Activated gamma-delta T cell treated with Interleukin-2 at 50 U/mL for 16 hours (primary cell): ENCODE data around the gene TBX1.

Experiments used
- DNase-seq: peaks from one replicate; pipeline ENCODE4 v3.0.0-alpha.2; 2020

The TBX1 gene

GRCh38 chr22:19738664-19739447, 21.7 kb upstream of the TBX1 start:
- no peak for DNase-seq

- DNase-seq, result no peak
These were observed 21.1 kb upstream of the TBX1 start for GRCh38 chr22:19739448-19739895.

DNA sequence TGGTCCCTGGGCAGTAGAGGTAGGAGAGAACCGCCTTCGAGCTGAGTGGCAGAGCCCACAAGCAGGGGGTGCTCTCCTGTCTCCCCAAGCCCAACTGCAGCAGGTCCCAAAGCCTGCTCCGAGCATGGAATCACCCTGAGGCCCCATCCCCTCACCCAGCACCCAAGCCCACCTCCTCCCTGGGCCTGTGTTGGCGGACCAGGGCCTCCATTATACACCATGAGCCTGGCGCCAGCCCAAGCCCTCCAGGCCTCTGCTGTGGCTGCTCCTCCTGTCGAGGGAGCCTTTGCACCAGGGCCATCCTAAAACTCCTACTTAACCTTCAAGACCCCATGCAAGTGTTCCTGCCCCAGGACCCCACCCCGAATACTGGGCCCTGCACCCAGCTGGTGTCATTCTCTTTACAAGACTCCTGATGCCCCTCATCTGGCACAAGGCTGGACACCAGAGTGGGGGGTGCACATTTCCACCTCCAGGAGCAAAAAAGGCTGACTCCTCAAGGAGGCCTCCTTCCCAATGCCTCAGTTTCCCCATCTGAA, 20.6 kb upstream of the TBX1 start:
- DNase-seq, result no peak

DNA sequence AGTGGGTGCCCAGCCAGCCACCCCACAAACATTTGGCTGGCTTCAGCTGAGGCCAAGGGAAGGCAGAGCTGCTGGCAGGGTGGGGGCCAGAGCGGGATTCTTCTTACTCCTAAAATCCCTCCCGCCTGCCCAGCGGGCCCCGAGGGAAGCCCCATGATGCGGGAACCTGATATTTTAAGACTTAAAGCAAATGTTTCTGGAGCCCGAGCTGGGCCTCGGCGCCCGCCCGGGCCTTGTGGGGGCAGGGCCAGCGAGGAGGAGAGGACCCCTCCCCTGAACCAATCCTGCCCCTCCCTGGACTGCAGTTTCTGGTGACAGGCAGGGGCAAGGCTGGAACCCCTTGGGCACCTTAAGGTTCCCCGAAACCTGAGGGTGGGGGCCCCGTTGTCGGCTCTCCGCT, 20.0 kb upstream of the TBX1 start:
- no peak for DNase-seq

DNA sequence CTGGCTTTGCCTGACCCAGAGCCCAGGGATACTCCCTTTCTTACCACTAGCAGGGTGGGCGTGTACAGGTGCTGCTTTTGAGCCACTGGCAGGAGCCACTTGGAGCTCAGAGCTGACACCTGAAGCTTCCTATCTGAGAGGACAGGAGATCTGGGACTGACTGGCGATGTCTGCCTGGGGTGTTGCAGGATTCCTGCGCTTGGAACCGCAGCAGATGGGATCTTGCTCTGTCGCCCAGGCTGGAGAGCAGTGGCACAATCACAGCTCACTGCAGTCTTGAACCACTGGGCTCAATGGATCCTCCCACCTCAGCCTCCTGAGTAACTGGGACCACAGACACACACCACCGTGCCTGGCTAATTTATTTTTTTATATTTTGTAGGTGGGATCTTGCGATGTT, 19.5 kb upstream of the TBX1 start:
- DNase-seq, result no peak

DNA sequence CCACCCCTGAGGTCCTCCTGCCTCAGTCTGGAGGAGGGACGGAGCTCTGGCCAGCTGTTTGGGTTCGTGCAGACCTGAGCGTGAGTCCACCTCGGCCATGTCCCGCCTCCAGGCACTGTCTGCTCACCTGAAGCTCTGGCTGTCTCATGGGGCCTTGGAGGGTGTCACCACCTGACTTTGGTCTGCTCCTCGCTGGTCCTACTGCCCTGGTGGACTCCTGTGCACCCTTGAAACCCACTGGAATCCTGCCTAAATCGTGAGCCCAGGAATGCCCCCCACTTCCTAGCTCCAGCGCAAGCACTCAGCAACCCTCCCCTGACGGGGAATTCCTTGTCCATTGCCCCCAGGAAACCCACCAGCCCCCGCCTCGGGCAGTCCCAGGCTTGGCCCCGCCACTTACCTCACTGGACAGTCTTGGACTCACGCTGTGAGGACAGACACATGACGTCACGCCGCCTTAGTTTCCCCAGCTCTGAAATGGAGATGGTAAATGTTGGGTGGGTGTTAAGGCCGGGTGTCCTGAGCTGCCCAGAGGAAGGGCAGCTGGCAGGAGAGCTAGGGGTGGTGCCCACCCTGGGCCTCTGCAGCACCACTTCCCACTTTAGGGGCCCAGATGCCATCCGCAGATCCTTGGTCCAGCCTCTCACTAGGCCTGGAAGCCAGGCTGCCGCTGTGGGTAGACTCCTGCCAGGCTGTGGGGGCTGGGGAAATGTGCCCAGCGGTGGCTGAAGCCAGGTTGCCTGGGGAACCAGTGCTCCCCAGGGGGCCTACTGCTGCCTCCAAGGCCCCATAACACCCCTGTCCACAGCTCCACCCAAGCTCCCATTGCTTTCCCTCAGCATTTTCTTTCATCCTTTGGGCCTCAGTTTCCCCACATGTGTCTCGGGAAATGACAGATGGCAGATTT, 18.2 kb upstream of the TBX1 start:
- no peak for DNase-seq

GRCh38 chr22:19743081-19743480, 17.5 kb upstream of the TBX1 start:
- DNase-seq, result no peak

GRCh38 chr22:19743651-19744050, 16.9 kb upstream of the TBX1 start:
- DNase-seq, result no peak

DNA sequence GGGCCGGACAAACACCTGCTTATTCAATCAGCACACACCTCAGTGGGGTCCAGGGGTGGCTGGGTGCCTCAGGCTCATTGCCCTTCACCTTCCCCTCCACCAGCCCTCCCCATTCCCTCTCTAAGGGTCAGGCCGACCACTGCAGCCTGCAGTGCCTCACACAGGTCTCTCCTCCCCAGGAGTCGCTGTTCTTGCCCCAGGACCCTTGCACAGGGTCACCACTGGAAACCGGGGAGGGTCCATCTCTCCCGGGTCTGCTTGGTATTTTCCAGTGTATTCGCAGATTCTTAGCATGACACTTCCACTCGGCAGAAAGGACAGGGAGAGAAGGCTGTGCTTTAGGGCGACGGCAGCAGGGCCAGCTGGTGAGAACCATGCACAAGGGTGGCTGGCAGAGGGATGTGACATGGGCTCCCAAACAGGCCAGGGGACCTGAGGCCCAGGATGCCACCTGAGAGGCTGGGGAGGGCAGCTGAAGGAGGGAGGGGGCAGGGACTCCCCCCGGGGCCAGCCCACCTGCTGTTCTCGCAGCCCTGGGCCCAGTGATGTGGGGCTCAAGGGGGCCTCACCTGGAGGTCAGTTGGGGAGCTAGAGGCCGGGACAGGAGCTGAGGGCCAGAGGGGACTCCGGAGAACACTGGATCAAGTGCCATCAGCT, 16.1 kb upstream of the TBX1 start:
- DNase-seq, result no peak

DNA sequence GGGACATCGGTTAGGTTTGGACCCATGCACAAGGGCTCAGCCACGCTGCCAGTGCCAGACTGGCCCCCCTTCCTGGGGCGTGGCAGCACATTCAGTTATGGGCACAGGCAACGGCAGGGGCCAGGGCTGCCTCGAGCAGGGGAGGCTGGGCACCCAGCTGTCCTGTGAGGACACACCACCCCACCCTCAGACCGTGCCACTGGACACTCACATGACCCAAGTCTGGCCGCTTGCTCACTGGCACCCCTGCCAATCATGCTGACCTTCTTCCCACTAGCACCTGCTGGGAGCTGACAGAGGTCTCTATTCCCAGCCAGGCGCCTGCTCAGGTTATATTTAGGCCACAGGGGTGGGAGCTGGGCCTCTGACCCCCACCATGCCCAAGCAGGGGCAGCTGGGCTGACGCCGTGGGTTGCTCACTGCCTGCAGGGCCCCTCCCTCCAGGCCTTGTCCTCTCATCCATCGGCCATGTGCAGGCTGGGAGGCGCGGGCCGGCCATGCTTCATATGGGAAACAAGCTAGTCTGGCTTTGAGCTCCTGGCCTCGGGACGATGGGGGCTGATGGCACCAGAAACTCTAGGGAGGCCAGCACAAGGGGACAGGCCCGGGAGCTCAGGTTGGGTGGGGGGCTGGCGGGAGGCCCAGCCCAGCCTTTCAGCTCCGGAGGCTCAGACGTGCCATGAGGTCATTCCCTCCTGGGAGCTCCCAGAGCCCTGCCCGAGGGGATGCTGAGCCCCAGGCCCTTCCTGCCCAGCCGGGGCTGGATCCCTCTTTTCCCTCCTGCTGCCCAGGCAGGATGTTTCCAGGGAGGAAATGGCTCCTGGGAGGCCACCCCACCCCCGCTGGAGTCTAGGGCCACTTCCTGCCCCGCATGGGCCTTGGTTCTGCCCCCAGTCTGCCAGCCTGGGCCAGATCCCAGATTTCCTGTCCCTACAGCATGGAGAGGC, 15.2 kb upstream of the TBX1 start:
- DNase-seq, result no peak

- no peak for DNase-seq
These were observed 13.9 kb upstream of the TBX1 start for GRCh38 chr22:19746726-19747125.

DNA sequence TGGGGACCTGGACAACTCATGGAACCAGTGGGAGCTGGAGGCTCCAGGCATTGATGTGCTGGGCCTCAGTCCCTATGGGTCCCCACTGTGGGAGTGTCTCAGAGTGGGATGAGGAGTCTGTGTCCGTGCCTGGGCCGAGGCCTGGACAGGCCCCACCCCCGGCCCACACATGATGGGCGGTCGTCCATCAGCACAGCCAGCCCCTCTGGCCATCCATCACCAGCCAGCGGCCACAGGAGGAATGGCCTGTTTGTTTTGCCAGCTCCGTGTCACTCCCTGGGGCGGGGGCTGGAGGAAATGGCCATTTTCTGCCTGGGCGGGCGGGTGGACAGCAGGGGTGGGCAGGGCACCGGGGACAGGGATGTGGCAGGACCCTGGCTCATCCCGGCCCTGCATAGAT, 13.0 kb upstream of the TBX1 start:
- no peak for DNase-seq

DNA sequence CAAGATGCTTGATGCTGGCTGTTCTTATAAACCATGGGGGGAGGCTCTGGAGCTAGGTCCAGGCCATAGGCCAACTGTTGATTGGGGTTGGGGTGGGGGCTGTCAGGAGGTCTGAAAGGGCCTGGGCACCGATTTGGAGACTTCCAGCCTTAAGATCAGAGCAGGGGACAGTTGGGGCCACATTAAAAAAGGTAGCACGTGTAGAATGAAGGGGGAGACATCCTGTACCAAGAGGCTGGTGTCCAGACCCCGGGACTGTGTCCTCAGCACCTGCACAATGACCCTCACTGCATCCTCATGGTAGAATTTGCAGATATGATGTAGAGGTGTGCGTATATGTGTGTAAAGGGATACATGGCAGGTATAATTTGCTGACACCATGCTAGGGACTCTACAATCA, 12.4 kb upstream of the TBX1 start:
- DNase-seq, result no peak

DNA sequence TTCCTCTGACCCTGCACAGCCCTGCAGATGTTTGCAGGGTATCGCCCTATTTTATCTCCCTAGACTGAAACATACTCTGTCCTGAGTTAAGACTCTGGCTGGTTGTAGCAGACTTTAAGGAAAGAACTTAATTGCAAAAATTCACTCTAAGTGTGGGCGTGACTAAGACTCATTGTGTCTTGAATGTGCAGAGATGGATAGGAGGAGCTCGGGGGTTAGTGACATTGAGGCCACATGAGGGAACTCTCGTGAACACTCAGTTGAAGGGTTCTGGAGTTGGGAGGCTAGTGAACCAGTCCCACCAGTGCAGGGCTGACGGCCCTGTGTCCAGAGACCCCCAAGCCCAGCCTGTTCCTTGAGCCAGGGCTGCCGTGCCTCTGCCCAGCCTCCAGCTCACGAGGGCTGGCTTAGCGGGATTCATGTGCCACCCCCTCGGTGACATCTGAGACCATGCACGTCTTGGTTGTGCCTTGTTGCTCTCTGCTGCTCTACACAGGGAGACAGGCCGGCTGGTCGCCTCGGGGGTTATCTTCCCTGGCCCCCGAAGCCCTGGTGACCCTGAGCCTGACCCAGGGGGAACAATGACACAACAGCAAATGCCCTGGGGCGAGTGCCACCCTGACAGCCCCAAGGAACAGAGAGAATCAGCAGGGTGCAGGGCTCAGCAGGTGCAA, 11.4 kb upstream of the TBX1 start:
- DNase-seq, result no peak

DNA sequence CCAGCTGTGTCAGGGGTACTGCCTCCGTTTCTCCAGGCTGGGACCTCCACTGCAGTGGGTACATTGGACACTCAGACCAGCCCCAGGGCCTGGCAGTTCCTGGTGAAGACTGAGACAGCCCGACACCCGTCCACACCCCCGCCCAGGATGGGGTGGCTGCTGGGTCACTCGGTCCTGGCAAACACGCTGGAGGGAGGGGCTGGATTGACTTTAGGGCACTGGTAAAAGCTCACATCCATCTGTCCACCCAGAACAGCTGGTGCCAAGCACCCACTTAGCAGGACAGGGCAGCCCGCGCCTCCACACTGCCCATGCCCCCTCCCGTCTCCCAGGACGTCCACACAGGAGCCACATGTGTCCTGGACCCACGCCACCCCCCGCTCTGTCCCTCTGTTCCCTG, 10.7 kb upstream of the TBX1 start:
- no peak for DNase-seq

- no peak for DNase-seq
These were observed 9.8 kb upstream of the TBX1 start for GRCh38 chr22:19750507-19751490.

DNA sequence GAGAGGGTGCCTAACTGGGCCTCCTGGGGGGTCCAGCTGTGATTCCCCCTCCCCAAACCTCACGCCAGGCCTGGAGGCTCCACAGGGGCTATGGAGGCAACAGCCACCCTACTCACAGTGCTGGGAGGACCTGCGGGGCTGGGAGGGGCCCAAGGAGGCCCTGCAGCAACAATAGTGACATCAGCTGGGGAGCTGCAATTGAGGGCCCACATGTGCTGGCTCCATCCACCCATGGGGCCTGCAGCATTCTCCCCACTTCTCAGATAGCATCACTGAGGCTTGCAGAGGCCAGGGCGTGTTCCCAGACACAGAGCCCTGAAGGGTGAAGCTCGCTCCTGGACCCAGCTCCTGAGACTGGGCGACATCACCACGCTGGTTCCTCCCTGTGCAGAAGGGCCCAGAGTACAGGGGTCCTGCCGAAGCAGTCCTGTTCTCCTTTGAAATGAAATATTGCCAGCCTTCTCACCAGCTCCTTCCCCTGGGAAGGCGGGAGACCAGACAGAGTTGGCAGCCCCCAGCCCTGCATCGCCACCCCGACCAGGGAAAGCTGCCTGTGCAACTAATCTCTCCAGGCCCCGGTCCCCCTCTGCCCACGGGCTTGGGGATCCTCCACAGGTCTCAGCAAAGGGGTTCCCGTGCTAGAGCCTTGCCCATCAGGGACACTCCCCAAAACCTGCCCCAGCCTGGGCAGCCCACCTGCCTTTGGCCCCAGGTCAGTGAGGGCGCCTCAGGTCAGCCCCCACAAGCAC, 8.9 kb upstream of the TBX1 start:
- DNase-seq, result no peak

GRCh38 chr22:19753090-19753842, 7.3 kb upstream of the TBX1 start:
- no peak for DNase-seq
